NT2/D1 (cell line): ENCODE data around the gene VRTN.
"Not testable (repeated sequence)": the region's sequence is repeated elsewhere in the genome, so short reads cannot be mapped to it uniquely, and the experiment has no call there.

Experiments used
- DNase-seq: peaks from one replicate; pipeline ENCODE4 v3.0.0-alpha.2; 2011; ENCODE audit warnings: low read depth, low spot score
- H3K27me3 ChIP-seq: 2 replicates; pipeline ENCODE4 v1.6.0; 2011; ENCODE audit warnings: mild to moderate bottlenecking; ENCODE audit not compliant: insufficient read length, insufficient read depth
- H3K36me3 ChIP-seq: 2 replicates; pipeline ENCODE4 v1.6.1; 2011; ENCODE audit warnings: mild to moderate bottlenecking, low read length, mixed read lengths; ENCODE audit not compliant: insufficient read depth, insufficient read length
- H3K4me1 ChIP-seq: 2 replicates; pipeline ENCODE4 v1.5.1; 2011; ENCODE audit not compliant: insufficient read depth, insufficient read length
- H3K4me3 ChIP-seq: 2 replicates; pipeline ENCODE4 v1.5.1; 2011; ENCODE audit warnings: low read depth; ENCODE audit not compliant: insufficient read length
- H3K9ac ChIP-seq: 2 replicates; pipeline ENCODE4 v1.6.0; 2011; ENCODE audit warnings: low read depth; ENCODE audit not compliant: insufficient read length
- H3K9me3 ChIP-seq: 2 replicates; pipeline ENCODE4 v1.5.1; 2011; ENCODE audit warnings: mild to moderate bottlenecking, low read length; ENCODE audit not compliant: insufficient read depth
- SUZ12 ChIP-seq: IDR thresholded peaks from 2 replicates; pipeline ENCODE4 v1.6.1; 2011; ENCODE audit not compliant: insufficient read length, insufficient read depth; ENCODE audit errors: extremely low read depth
- YY1 ChIP-seq: IDR thresholded peaks from 2 replicates; pipeline ENCODE4 v1.6.1; 2011; ENCODE audit not compliant: insufficient read length, insufficient read depth
- ZNF274 ChIP-seq: IDR thresholded peaks from 2 replicates; pipeline ENCODE4 v1.6.1; 2011; ENCODE audit warnings: mild to moderate bottlenecking, low read depth, low read length

The VRTN gene

GRCh38 chr14:74309125-74310022, 38.9 kb upstream of the VRTN start:
- H3K36me3 ChIP-seq, result no peaks in the 10 kb centered on the region
- no peaks in the 10 kb centered on the region for H3K4me1 ChIP-seq
- H3K9me3 ChIP-seq, result no peaks in the 10 kb centered on the region
- H3K4me3 ChIP-seq, result no peak overlapping the region
- TF ChIP-seq YY1 (no peak), SUZ12 (no peak), ZNF274 (no peak)
- DNase-seq, result no peak
- no peak overlapping the region for H3K9ac ChIP-seq
- no peaks in the 10 kb centered on the region for H3K27me3 ChIP-seq

GRCh38 chr14:74312161-74312560, 36.1 kb upstream of the VRTN start:
- H3K9ac ChIP-seq, result no peak overlapping the region
- no peaks in the 10 kb centered on the region for H3K27me3 ChIP-seq
- no peak overlapping the region for H3K4me3 ChIP-seq
- H3K4me1 ChIP-seq, result no peaks in the 10 kb centered on the region
- TF ChIP-seq ZNF274, result no peak
- TF ChIP-seq SUZ12, result no peak
- no peak for TF ChIP-seq YY1
- DNase-seq, result no peak
- no peaks in the 10 kb centered on the region for H3K36me3 ChIP-seq
- no peaks in the 10 kb centered on the region for H3K9me3 ChIP-seq

GRCh38 chr14:74313601-74314000, 34.7 kb upstream of the VRTN start:
- Histone ChIP-seq H3K9ac (no peak overlapping the region), H3K27me3 (no peaks in the 10 kb centered on the region), H3K4me1 (no peaks in the 10 kb centered on the region), H3K9me3 (no peaks in the 10 kb centered on the region), H3K36me3 (no peaks in the 10 kb centered on the region), H3K4me3 (no peak overlapping the region)
- DNase-seq, result no peak
- TF ChIP-seq YY1 (no peak), ZNF274 (no peak), SUZ12 (no peak)

GRCh38 chr14:74314576-74314975, 33.7 kb upstream of the VRTN start:
- TF ChIP-seq ZNF274 (no peak), SUZ12 (no peak), YY1 (no peak)
- no peaks in the 10 kb centered on the region for H3K36me3 ChIP-seq
- no peak overlapping the region for H3K4me3 ChIP-seq
- no peak overlapping the region for H3K9ac ChIP-seq
- no peak for DNase-seq
- H3K9me3 ChIP-seq, result no peaks in the 10 kb centered on the region
- no peaks in the 10 kb centered on the region for H3K27me3 ChIP-seq
- no peaks in the 10 kb centered on the region for H3K4me1 ChIP-seq

DNA sequence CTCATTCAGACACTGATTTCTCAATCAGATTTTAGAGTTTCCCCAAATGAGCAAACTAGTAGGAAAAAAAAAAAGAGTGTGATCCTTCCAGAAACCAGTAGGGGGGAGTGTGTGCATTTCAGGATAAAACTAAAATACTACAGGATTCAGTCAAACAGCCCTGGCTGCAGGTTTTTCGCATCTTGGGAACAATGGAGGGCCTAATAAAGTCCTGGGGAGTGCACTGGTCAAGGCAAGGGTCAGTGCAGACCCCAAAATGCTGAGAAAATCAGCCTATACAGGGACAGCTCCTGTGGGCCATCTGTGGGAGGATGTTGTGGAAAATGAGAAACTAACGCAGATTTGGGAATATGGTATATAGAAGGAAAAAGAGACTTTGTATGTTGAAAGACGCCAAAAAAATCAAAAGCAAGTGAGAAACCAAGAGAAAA, 23.3 kb upstream of the VRTN start:
- no peaks in the 10 kb centered on the region for H3K27me3 ChIP-seq
- no peak for TF ChIP-seq ZNF274
- TF ChIP-seq SUZ12, result no peak
- TF ChIP-seq YY1, result no peak
- DNase-seq, result no peak

GRCh38 chr14:74325446-74325845, 22.8 kb upstream of the VRTN start:
- Histone ChIP-seq H3K36me3 (no peaks in the 10 kb centered on the region), H3K27me3 (no peaks in the 10 kb centered on the region), H3K4me3 (no peak overlapping the region), H3K9ac (no peak overlapping the region), H3K9me3 (no peaks in the 10 kb centered on the region), H3K4me1 (peaks cover 7% of the 10 kb centered on the region)
- DNase-seq, result no peak
- no peak for TF ChIP-seq YY1
- no peak for TF ChIP-seq SUZ12
- no peak for TF ChIP-seq ZNF274

More for the DNA sequence above, 23.3 kb upstream of the VRTN start:
- H3K9me3 ChIP-seq, result no peaks in the 10 kb centered on the region
- no peaks in the 10 kb centered on the region for H3K36me3 ChIP-seq
- H3K4me1 ChIP-seq, result peaks cover 7% of the 10 kb centered on the region
- H3K9ac ChIP-seq, result no peak overlapping the region
- H3K4me3 ChIP-seq, result no peak overlapping the region

- no peaks in the 10 kb centered on the region for H3K9me3 ChIP-seq
- no peaks in the 10 kb centered on the region for H3K36me3 ChIP-seq
- TF ChIP-seq ZNF274, result no peak
- TF ChIP-seq YY1, result no peak
- no peak for TF ChIP-seq SUZ12
- no peak overlapping the region for H3K4me3 ChIP-seq
- DNase-seq, result peak; percentile 94
- H3K4me1 ChIP-seq, result peaks cover 7% of the 10 kb centered on the region
- peak overlapping the region; percentile 74 for H3K9ac ChIP-seq
- H3K27me3 ChIP-seq, result no peaks in the 10 kb centered on the region
Measured at GRCh38 chr14:74326369-74327152, 21.7 kb upstream of the VRTN start.

- not testable (repeated sequence) for H3K9me3 ChIP-seq, H3K9ac ChIP-seq, H3K4me3 ChIP-seq, H3K27me3 ChIP-seq, DNase-seq, H3K36me3 ChIP-seq, H3K4me1 ChIP-seq
Measured at GRCh38 chr14:74329950-74330552, 18.2 kb upstream of the VRTN start.
